ENCODE results near the gene UNCX.

- TF ChIP-seq EZH2phosphoT487 (IDR thresholded peaks at IDR 0.05; ENCODE audit: borderline replicate concordance, low read length): no peak
- TF ChIP-seq CTCF (IDR thresholded peaks at IDR 0.05; ENCODE audit: low read depth, low read length, poor library complexity, severe bottlenecking): no peak
These were observed 19.3 kb downstream of the UNCX start for GRCh38 chr7:1251796-1252539.

Data from DOHH2 (cell line).